GM10248 (cell line): Measurements from ENCODE around the gene CHST4.
"Not testable (repeated sequence)": the region's sequence is repeated elsewhere in the genome, so short reads cannot be mapped to it uniquely, and the experiment has no call there.

Experiments used
- CTCF ChIA-PET: fragments of 300-600 bp; sonication (Branson Sonifier 250); formaldehyde crosslinking; extraction: SDS; loops from one replicate; lab custom pipeline; 2021; ENCODE audit warnings: antibody characterized with exemption; lab: Yijun Ruan, JAX
- POLR2A ChIA-PET: fragments of 350-650 bp; sonication (Branson Sonifier 250); formaldehyde crosslinking; extraction: SDS; loops from one replicate; lab custom pipeline; 2020; ENCODE audit warnings: antibody characterized with exemption; lab: Yijun Ruan, JAX
- DNase-seq: peaks from one replicate; pipeline ENCODE4 v3.0.0; 2012; ENCODE audit errors: extremely low spot score
- TF ChIP-seq, protein P1 (sequence below): IDR thresholded peaks from 2 replicates; pipeline ENCODE4 v1.5.1; 2012; ENCODE audit warnings: mild to moderate bottlenecking, low read depth; ENCODE audit errors: extremely low read depth, missing control alignments, control extremely low read depth

CHST4 gene

GRCh38 chr16:71499775-71500364 lies 26.4 kb upstream of the CHST4 start:
- peak; percentile 70 for DNase-seq
- TF ChIP-seq, protein P1, sequence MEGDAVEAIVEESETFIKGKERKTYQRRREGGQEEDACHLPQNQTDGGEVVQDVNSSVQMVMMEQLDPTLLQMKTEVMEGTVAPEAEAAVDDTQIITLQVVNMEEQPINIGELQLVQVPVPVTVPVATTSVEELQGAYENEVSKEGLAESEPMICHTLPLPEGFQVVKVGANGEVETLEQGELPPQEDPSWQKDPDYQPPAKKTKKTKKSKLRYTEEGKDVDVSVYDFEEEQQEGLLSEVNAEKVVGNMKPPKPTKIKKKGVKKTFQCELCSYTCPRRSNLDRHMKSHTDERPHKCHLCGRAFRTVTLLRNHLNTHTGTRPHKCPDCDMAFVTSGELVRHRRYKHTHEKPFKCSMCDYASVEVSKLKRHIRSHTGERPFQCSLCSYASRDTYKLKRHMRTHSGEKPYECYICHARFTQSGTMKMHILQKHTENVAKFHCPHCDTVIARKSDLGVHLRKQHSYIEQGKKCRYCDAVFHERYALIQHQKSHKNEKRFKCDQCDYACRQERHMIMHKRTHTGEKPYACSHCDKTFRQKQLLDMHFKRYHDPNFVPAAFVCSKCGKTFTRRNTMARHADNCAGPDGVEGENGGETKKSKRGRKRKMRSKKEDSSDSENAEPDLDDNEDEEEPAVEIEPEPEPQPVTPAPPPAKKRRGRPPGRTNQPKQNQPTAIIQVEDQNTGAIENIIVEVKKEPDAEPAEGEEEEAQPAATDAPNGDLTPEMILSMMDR: peak; percentile 79
- POLR2A ChIA-PET: no interaction called here
- CTCF ChIA-PET: interaction anchor here (0.7 to 8.8 kb wide), 37 partner anchors 10 to 728 kb away, joined by 3 to 216 read pairs (median 6); partner anchors contain the start of genes CALB2, CHST4, ZNF19 and ZNF23

- ChIA-PET CTCF (interaction anchor here (0.8 to 8.8 kb wide), 23 partner anchors 8 to 511 kb away, joined by 3 to 216 read pairs (median 6); partner anchors contain the start of genes CHST4, ZNF19 and ZNF23), POLR2A (no interaction called here)
- TF ChIP-seq, protein P1: no peak
- DNase-seq: no peak
These were observed 25.3 kb upstream of the CHST4 start for GRCh38 chr16:71500964-71501363.

GRCh38 chr16:71501547-71501946 lies 24.7 kb upstream of the CHST4 start:
- CTCF ChIA-PET: interaction anchor here (0.8 to 8.8 kb wide), 18 partner anchors 8 to 511 kb away, joined by 3 to 216 read pairs (median 5); partner anchors contain the start of genes ZNF19 and ZNF23
- TF ChIP-seq, protein P1: peak; percentile 27
- POLR2A ChIA-PET: no interaction called here
- no peak for DNase-seq

GRCh38 chr16:71504051-71504450 lies 22.2 kb upstream of the CHST4 start:
- DNase-seq, POLR2A ChIA-PET: not testable (repeated sequence)
- CTCF ChIA-PET: interaction anchor here (8.8 kb wide), 1 partner anchor 91 kb away, joined by 216 read pairs; no protein-coding TSS in a partner anchor

- ChIA-PET POLR2A (no interaction called here), CTCF (interaction anchor here (8.8 kb wide), 1 partner anchor 92 kb away, joined by 216 read pairs; no protein-coding TSS in a partner anchor)
- no peak for DNase-seq
- TF ChIP-seq, protein P1: no peak
These were observed 21.3 kb upstream of the CHST4 start for GRCh38 chr16:71504901-71505300.

DNA sequence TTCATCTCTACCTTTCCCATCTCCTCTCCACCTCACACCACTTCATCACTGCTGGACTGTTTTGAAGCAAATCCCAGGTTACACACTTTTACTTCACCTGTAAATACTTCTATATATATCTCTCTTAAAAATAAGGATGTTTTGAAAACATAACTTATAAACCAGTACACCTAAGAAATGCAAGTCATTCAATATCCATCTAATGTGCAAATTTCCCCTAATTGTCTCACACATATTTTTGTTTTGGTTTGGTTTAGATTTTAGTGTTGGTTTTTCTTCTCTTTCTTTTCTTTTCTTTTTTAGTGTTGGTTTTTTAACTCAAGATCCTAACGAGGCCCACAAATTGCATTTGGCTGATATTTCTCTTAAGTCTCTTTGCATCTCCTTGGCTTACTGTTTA lies 19.2 kb upstream of the CHST4 start:
- ChIA-PET CTCF (interaction anchor here (1.7 kb wide), 1 partner anchor 31 kb away, joined by 4 read pairs; no protein-coding TSS in a partner anchor), POLR2A (no interaction called here)
- TF ChIP-seq, protein P1: no peak
- no peak for DNase-seq

DNA sequence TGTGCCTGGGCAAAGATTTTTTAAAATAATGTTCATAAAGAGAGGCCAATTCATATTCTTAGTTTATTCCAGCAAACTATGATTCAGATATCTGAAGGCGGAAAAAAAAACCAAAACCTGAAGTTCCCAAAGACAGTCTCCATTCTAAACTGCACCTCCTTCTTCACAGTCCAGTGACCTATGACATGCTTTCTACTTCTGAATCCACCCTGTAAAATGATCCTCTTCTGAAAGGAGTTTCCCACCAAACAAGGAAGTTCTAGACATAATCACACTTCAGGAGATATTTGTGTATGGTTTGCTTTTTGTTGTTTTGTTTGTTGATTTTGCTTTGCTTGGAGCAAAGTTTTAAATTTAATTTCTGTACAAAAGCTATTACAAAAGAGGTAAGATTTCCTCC lies 12.9 kb upstream of the CHST4 start:
- TF ChIP-seq, protein P1: no peak
- ChIA-PET CTCF (interaction anchor here (1.5 kb wide), 1 partner anchor 13 kb away, joined by 7 read pairs; no protein-coding TSS in a partner anchor), POLR2A (no interaction called here)
- DNase-seq: no peak
